T-helper 2 cell treated with Interferon-gamma antibody and Interleukin-4, amounts not matched to agents 5 μg/mL and 100 μg/mL, for 36 hours (primary cell): ENCODE measurements around the gene ZBTB8A.
"Not testable (repeated sequence)": the region's sequence is repeated elsewhere in the genome, so short reads cannot be mapped to it uniquely, and the experiment has no call there.

ENCODE experiments used
- DNase-seq: peaks from one replicate; pipeline ENCODE4 v3.0.0; 2021; ENCODE audit warnings: low spot score
- H3K27ac Mint-ChIP-seq: one replicate; pipeline ENCODE4 v1.8.0; 2021; ENCODE audit warnings: mild to moderate bottlenecking, mixed read lengths
- H3K27me3 Mint-ChIP-seq: one replicate; pipeline ENCODE4 v1.8.0; 2021; ENCODE audit warnings: low read depth, mixed read lengths
- H3K36me3 Mint-ChIP-seq: one replicate; pipeline ENCODE4 v1.8.0; 2021; ENCODE audit warnings: low read depth, mixed read lengths
- H3K4me1 Mint-ChIP-seq: one replicate; pipeline ENCODE4 v1.8.0; 2021; ENCODE audit warnings: low read depth, mixed read lengths
- H3K4me3 Mint-ChIP-seq: one replicate; pipeline ENCODE4 v1.8.0; 2022; ENCODE audit warnings: mild to moderate bottlenecking, moderate library complexity, mixed read lengths
- H3K9me3 Mint-ChIP-seq: one replicate; pipeline ENCODE4 v1.8.0; 2021; ENCODE audit warnings: mixed read lengths

Gene ZBTB8A

GRCh38 chr1:32619701-32620485 lies 80.7 kb downstream of the ZBTB8A start:
- Mint-ChIP-seq H3K9me3 (no peaks in the 10 kb centered on the region), H3K27me3 (no peaks in the 10 kb centered on the region), H3K4me1 (peaks cover 30% of the 10 kb centered on the region), H3K4me3 (no peak overlapping the region), H3K27ac (no peak overlapping the region), H3K36me3 (peaks cover 44% of the 10 kb centered on the region)
- DNase-seq, result no peak

- H3K27ac Mint-ChIP-seq, result no peak overlapping the region
Measured at GRCh38 chr1:32622205-32622604, 83.0 kb downstream of the ZBTB8A start.

GRCh38 chr1:32622806-32623681 lies 83.8 kb downstream of the ZBTB8A start:
- no peaks in the 10 kb centered on the region for H3K9me3 Mint-ChIP-seq
- no peak overlapping the region for H3K4me3 Mint-ChIP-seq
- H3K36me3 Mint-ChIP-seq, result peaks cover 50% of the 10 kb centered on the region
- H3K4me1 Mint-ChIP-seq, result peaks cover 40% of the 10 kb centered on the region
- no peak for DNase-seq
- H3K27me3 Mint-ChIP-seq, result no peaks in the 10 kb centered on the region
- peak overlapping the region; percentile 38 for H3K27ac Mint-ChIP-seq

More at GRCh38 chr1:32622205-32622604, 83.0 kb downstream of the ZBTB8A start:
- peaks cover 33% of the 10 kb centered on the region for H3K4me1 Mint-ChIP-seq
- no peak overlapping the region for H3K4me3 Mint-ChIP-seq
- H3K27me3 Mint-ChIP-seq, result no peaks in the 10 kb centered on the region
- peaks cover 47% of the 10 kb centered on the region for H3K36me3 Mint-ChIP-seq
- no peak for DNase-seq
- H3K9me3 Mint-ChIP-seq, result no peaks in the 10 kb centered on the region

GRCh38 chr1:32623775-32624174 lies 84.5 kb downstream of the ZBTB8A start:
- peak overlapping the region; percentile 38 for H3K27ac Mint-ChIP-seq
- DNase-seq, result peak; percentile 31
- H3K36me3 Mint-ChIP-seq, result peaks cover 49% of the 10 kb centered on the region
- H3K4me3 Mint-ChIP-seq, result no peak overlapping the region
- peaks cover 40% of the 10 kb centered on the region for H3K4me1 Mint-ChIP-seq
- no peaks in the 10 kb centered on the region for H3K27me3 Mint-ChIP-seq
- no peaks in the 10 kb centered on the region for H3K9me3 Mint-ChIP-seq

GRCh38 chr1:32626176-32626575 lies 86.9 kb downstream of the ZBTB8A start:
- no peak for DNase-seq
- no peak overlapping the region for H3K4me3 Mint-ChIP-seq
- no peaks in the 10 kb centered on the region for H3K27me3 Mint-ChIP-seq
- H3K9me3 Mint-ChIP-seq, result no peaks in the 10 kb centered on the region
- peaks cover 38% of the 10 kb centered on the region for H3K36me3 Mint-ChIP-seq
- no peak overlapping the region for H3K27ac Mint-ChIP-seq
- peaks cover 30% of the 10 kb centered on the region for H3K4me1 Mint-ChIP-seq

GRCh38 chr1:32627596-32628162 lies 88.5 kb downstream of the ZBTB8A start:
- no peak for DNase-seq
- Mint-ChIP-seq H3K4me3 (peak overlapping the region; percentile 66), H3K27me3 (no peaks in the 10 kb centered on the region), H3K9me3 (no peaks in the 10 kb centered on the region), H3K27ac (peak overlapping the region; percentile 89), H3K36me3 (peaks cover 30% of the 10 kb centered on the region), H3K4me1 (peaks cover 27% of the 10 kb centered on the region)

- H3K9me3 Mint-ChIP-seq, H3K27me3 Mint-ChIP-seq, DNase-seq, H3K4me3 Mint-ChIP-seq, H3K27ac Mint-ChIP-seq: not testable (repeated sequence)
- H3K36me3 Mint-ChIP-seq, result peaks cover 29% of the 10 kb centered on the region
- H3K4me1 Mint-ChIP-seq, result peaks cover 17% of the 10 kb centered on the region
Measured at GRCh38 chr1:32630173-32630572, 90.9 kb downstream of the ZBTB8A start.

GRCh38 chr1:32632829-32633228 lies 93.6 kb downstream of the ZBTB8A start:
- Mint-ChIP-seq H3K27me3 (no peaks in the 10 kb centered on the region), H3K27ac (no peak overlapping the region), H3K36me3 (peaks cover 28% of the 10 kb centered on the region)

GRCh38 chr1:32635508-32636277 lies 96.5 kb downstream of the ZBTB8A start:
- no peak for DNase-seq
- H3K36me3 Mint-ChIP-seq, result peaks cover 26% of the 10 kb centered on the region
- H3K27ac Mint-ChIP-seq, result no peak overlapping the region
- H3K4me1 Mint-ChIP-seq, result peaks cover 10% of the 10 kb centered on the region
- H3K9me3 Mint-ChIP-seq, result no peaks in the 10 kb centered on the region
- no peak overlapping the region for H3K4me3 Mint-ChIP-seq
- H3K27me3 Mint-ChIP-seq, result no peaks in the 10 kb centered on the region

More at GRCh38 chr1:32632829-32633228, 93.6 kb downstream of the ZBTB8A start:
- peaks cover 10% of the 10 kb centered on the region for H3K4me1 Mint-ChIP-seq
- H3K4me3 Mint-ChIP-seq, result no peak overlapping the region
- H3K9me3 Mint-ChIP-seq, result no peaks in the 10 kb centered on the region
- no peak for DNase-seq

- no peak for DNase-seq
- no peaks in the 10 kb centered on the region for H3K9me3 Mint-ChIP-seq
- H3K36me3 Mint-ChIP-seq, result peaks cover 26% of the 10 kb centered on the region
- no peak overlapping the region for H3K4me3 Mint-ChIP-seq
- H3K4me1 Mint-ChIP-seq, result peaks cover 10% of the 10 kb centered on the region
- H3K27ac Mint-ChIP-seq, result no peak overlapping the region
- no peaks in the 10 kb centered on the region for H3K27me3 Mint-ChIP-seq
Measured at GRCh38 chr1:32636914-32637645, 97.9 kb downstream of the ZBTB8A start.

GRCh38 chr1:32639489-32640075 lies 100.4 kb downstream of the ZBTB8A start:
- Mint-ChIP-seq H3K27ac (no peak overlapping the region), H3K4me3 (no peak overlapping the region), H3K27me3 (no peaks in the 10 kb centered on the region), H3K4me1 (peaks cover 3% of the 10 kb centered on the region), H3K9me3 (no peaks in the 10 kb centered on the region), H3K36me3 (peaks cover 11% of the 10 kb centered on the region)
- DNase-seq, result no peak

GRCh38 chr1:32642292-32642827 lies 103.1 kb downstream of the ZBTB8A start:
- not testable (repeated sequence) for H3K27me3 Mint-ChIP-seq, H3K4me3 Mint-ChIP-seq, H3K27ac Mint-ChIP-seq, H3K9me3 Mint-ChIP-seq, H3K4me1 Mint-ChIP-seq, DNase-seq
- H3K36me3 Mint-ChIP-seq, result peaks cover 12% of the 10 kb centered on the region
